ENCODE measurements around the gene GPR137. TPM values are rescaled to one million over a fixed set of nuclear protein-coding genes. Genes with fewer than 3 reads are reported as not detected.

The GPR137 gene
- total and polyA plus RNA-seq, 10 of the 15 experiments (the other 5 are each of a cell fraction or from before 2014, with no cell fraction given) = 0.37 to 29.2 (median 13.8) TPM

DNA sequence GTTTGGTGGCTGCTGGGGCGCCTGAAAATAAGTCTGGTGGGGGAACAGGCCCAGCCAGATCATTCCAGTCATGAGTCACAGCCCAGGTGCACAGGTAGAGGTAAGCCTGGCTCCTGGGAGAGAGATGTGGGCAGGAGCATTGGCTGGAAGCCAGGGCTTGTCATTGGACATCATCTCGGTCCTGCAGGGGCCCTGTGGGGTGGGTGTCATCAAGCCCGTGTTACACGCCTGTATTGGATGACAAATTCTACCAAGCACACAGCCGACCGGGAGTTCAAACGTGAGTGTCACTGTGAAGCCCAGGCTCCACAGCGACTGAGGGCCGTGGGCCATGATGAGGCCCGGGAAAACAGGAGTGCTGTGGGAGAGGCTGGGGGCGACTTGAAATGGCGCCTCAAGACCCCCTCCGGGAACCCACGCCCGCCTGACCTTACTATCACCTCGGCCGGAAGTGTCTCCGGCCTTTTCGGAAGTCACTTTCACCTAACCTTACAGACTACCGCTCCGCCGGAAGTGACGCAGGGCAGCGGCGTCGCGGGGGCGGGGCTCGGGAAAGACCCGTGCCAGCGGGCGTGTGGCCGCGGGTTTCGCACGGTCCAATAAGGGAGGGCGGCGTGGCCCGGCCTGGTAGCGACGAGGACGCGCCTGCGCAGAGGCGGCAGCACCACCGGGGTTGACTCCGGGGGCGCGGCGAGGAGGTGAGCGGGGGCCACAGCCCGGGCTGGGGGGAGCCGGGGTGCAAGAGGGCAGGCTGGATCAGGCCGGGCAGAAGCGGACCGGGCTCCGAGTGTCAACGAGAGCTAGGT, 45.0 kb upstream of the GPR137 start, which contains the start of gene FKBP2 (continued):
- TF ChIP-seq SPI1 (IDR thresholded peaks at IDR 0.05; ENCODE audit: borderline replicate concordance, insufficient read depth, low read depth, low read length) (0 out of 2 replicates have a peak, but pooled peaks have one; percentile 5), ZNF622 (IDR thresholded peaks at IDR 0.05) (no peak), JUND (IDR thresholded peaks at IDR 0.05; ENCODE audit: low read depth, low read length) (no peak), EZH2 (IDR thresholded peaks at IDR 0.05; ENCODE audit: borderline replicate concordance, control insufficient read depth, low read depth, low read length) (no peak), JUNB (IDR thresholded peaks at IDR 0.05) (peak; percentile 6; the same call in 1 of the 2 replicates), SIN3A (IDR thresholded peaks at IDR 0.05; ENCODE audit: low read depth, low read length) (peak; percentile 69; the same call in 1 of the 2 replicates), FOXK2 (IDR thresholded peaks at IDR 0.05) (no peak), PML (IDR thresholded peaks at IDR 0.05; ENCODE audit: low read length) (no peak), ZNF274 (IDR thresholded peaks at IDR 0.05; ENCODE audit: insufficient read depth, insufficient read length) (no peak), CREM (IDR thresholded peaks at IDR 0.05; ENCODE audit: low read depth) (peak; percentile 95), TCF7 (IDR thresholded peaks at IDR 0.05; ENCODE audit: borderline replicate concordance) (no peak), NR2F1 (conservative IDR thresholded peaks at IDR 0.05) (peak; percentile 92), SUZ12 (IDR thresholded peaks at IDR 0.05; ENCODE audit: unreplicated experiment) (no peak), CREB1 (IDR thresholded peaks at IDR 0.05; ENCODE audit: low read depth) (no peak), LARP7 (IDR thresholded peaks at IDR 0.05) (peak; percentile 60), SP1 (IDR thresholded peaks at IDR 0.05; ENCODE audit: low read depth, low read length) (peak; percentile 54), SMARCA5 (IDR thresholded peaks at IDR 0.05) (peak; percentile 72), CEBPB (IDR thresholded peaks at IDR 0.05; ENCODE audit: borderline replicate concordance in 1 of 2, low read depth in 2 of 2, low read length in 2 of 2) (no peak), ZZZ3 (IDR thresholded peaks at IDR 0.05; ENCODE audit: control insufficient read depth, insufficient read length, low read depth) (no peak), BHLHE40 (IDR thresholded peaks at IDR 0.05; ENCODE audit: borderline replicate concordance in 1 of 2, low read depth in 2 of 2, low read length in 1 of 2) (peak; percentile 96 to 99), BCL11A (IDR thresholded peaks at IDR 0.05; ENCODE audit: low read depth, low read length) (no peak), ZNF207 (IDR thresholded peaks at IDR 0.05; ENCODE audit: borderline replicate concordance) (peak; percentile 66; the same call in 1 of the 2 replicates), ESRRA (IDR thresholded peaks at IDR 0.05; ENCODE audit: low read length) (no peak), BCL3 (IDR thresholded peaks at IDR 0.05; ENCODE audit: borderline replicate concordance, insufficient read depth, low read depth, low read length, poor library complexity, severe bottlenecking) (no peak), IRF5 (IDR thresholded peaks at IDR 0.05; ENCODE audit: borderline replicate concordance) (no peak), HCFC1 (IDR thresholded peaks at IDR 0.05; ENCODE audit: low read length) (peak; percentile 54), FOS (IDR thresholded peaks at IDR 0.05; ENCODE audit: borderline replicate concordance, extremely low read depth, insufficient read length) (no peak), ZNF217 (IDR thresholded peaks at IDR 0.05) (no peak)
- TF ChIP-seq, protein P1, sequence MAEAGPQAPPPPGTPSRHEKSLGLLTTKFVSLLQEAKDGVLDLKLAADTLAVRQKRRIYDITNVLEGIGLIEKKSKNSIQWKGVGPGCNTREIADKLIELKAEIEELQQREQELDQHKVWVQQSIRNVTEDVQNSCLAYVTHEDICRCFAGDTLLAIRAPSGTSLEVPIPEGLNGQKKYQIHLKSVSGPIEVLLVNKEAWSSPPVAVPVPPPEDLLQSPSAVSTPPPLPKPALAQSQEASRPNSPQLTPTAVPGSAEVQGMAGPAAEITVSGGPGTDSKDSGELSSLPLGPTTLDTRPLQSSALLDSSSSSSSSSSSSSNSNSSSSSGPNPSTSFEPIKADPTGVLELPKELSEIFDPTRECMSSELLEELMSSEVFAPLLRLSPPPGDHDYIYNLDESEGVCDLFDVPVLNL (IDR thresholded peaks at IDR 0.05; ENCODE audit: low read depth, low read length) = no peak; the same call in none of the 2 replicates
